GM15510 (cell line): ENCODE measurements around the gene PKNOX2.

Source experiments
- POLR2A ChIP-seq: IDR thresholded peaks from 3 replicates; pipeline ENCODE4 v1.6.1; 2011; ENCODE audit warnings: borderline replicate concordance; ENCODE audit not compliant: insufficient read length; ENCODE audit errors: extremely low read depth

PKNOX2 gene

DNA sequence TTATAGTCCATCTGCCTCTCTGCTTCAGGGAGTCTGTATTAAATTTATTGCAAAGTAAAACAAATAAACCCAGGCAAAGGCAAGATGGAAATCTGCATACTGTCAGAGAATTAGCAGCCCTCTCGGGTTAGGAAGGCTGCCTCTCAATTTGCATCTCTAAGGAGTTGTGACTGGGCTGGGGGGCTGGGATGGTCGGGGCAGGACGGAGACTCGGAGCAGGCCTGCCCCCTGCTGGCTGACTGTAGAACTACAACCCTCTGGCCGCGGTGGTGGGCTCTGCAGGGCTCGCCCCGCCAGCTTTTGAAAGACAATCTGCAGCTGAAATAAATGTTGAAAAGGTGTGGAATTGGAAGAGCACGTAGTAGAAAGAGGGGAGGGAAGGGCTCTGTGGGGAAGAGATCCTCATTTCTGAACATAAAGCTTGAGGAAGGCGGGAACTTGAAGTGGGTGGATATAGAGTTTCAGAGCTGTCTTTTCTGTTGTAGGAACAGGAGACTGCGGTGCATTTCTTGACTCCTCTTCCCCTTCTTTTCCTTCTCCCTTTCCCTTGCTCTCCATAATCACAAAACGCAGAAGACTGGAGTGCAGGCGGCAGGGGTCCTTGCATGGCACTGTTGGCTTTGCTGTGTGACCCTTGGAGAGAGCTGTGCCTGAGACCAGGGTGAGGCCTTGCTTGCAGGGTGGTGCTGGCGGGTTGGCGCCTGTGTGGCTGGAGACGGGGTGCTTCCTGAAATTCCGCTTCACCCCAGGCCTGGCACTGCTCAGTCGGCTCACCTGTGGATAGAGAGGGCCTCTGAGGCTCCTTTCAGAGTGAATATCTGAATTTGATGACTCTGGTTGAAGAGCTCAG, 22.6 kb upstream of the PKNOX2 start:
- no peak for TF ChIP-seq POLR2A

DNA sequence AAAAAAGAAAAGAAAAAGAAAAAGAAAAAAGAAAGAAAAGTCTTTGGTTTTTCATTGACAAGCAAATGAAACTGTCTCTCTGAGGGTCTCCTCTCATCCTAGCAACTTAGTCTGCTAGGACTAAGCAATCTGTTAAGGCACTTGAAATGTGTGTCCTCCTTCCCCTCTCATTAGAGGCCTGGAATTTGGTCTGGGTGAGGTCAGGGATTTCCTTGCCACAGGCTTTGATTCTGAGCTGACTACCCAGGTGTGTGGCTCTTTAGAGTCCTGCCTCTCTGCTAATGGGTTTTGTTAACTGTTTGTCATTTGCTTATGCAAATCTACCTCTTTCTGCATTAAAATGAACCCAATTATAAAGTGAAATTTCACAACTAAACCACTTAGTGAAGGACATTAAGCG, 18.3 kb upstream of the PKNOX2 start:
- no peak for TF ChIP-seq POLR2A

- TF ChIP-seq POLR2A: no peak
Measured at GRCh38 chr11:125147280-125147679, 17.3 kb upstream of the PKNOX2 start.

- TF ChIP-seq POLR2A: no peak
Measured at GRCh38 chr11:125148011-125148410, 16.5 kb upstream of the PKNOX2 start.

DNA sequence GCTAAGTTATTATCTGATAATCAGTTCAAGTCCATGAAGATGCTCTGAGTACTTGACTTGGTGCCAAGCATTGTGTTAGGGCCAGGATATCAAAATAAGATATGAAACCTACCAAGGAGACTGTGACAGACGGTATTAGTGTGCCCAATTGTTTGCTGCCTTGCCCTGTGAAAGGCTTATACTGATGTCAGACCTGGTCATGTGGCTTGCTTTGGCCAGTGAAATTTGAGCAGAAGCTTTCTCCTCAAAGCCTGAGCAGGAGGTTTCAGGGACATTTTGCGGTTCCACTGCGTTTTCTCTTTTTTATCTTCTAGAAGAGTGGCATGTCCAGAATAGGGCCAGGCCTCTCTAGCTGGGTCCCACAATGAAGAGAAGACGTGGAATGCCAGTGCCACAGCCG, 15.8 kb upstream of the PKNOX2 start:
- no peak for TF ChIP-seq POLR2A

DNA sequence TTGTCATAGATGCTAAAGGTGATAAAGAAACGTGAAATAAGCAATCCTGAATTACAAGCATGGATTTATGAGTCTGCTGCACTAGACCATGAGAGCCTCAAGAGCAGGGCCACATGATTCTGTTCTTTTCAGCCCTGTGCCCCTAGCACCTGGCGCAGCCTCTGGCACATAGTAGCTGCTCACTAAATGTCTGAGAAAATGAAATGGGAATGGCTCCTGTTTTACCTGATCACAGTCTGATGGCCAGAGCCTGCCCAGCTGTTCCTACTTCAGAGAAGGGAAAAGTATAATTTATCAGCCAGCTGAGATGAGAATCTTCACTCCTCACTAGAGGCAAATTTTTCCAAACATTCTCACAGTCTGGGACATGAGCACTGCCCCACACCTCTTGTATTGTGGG, 10.7 kb upstream of the PKNOX2 start:
- no peak for TF ChIP-seq POLR2A

GRCh38 chr11:125154378-125155099, 10.0 kb upstream of the PKNOX2 start:
- TF ChIP-seq POLR2A: no peak

DNA sequence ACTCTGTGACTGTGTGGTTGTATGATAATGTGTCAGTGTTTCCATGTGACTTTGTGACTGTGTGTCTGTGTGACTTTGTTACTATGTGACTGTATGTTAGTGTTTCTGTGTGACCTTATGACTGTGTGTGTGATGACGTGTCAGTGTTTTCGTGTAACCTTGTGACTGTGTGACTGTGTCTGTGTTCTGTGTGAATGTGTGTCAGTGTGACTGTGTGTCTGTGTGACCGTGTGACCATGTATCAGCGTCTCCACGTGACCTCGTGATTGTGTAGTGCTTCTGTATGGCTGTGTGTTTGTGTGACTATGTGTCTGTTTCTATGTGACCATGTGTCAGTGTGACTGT, 9.5 kb upstream of the PKNOX2 start:
- no peak for TF ChIP-seq POLR2A

DNA sequence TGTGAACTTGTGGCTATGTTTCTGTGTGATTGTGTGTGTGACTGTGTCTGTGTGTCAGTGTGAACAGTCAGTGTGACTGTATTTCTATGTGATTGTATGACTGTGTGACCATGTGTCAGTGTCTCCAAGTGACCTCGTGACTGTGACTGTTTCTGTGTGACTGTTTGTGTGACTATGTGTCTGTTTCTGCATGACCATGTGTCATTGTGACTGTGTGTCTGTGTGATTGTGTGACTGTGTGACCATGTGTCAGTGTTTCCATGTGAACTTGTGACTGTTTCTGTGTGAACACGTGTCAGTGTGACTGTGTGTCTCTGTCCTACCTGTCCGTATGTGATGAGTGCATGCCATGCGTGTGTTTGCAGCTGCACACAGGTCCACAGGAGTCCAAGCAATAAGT, 8.8 kb upstream of the PKNOX2 start:
- no peak for TF ChIP-seq POLR2A

DNA sequence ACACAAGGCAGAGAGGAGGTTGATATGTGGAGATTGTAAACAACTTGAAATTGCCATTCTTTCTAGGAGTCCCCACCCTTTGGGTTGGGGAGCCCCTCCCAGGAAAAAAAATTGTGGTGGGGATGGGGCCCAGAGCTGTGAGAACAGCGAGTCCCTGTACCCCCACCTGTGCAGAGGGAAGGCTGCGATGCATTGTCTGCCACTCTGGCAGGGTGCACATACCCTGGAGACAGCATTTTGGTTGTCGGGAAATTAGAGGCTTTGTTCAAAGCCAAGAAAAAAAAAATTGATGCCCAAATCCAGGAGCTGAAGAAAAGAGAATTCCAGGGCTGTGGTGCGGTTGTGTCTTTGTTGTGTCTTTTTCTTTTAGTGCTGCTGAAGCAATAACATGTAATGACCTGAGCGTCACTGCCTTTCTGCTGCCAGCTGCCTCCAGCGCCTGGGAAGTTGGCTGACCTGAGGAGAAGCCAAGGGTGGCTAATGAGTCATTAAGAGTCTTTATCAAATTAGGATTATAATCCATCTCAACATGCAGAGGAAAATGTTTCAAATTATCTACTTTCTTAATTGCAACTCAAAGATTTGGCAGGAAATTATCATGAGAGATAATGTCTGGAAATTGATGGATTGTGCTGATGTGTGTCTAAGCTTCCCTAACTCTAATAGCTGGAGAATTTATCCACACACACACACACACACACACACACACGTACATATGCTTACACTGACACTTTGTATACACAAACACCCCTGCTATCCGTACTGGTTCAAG, 8.0 kb upstream of the PKNOX2 start:
- no peak for TF ChIP-seq POLR2A

DNA sequence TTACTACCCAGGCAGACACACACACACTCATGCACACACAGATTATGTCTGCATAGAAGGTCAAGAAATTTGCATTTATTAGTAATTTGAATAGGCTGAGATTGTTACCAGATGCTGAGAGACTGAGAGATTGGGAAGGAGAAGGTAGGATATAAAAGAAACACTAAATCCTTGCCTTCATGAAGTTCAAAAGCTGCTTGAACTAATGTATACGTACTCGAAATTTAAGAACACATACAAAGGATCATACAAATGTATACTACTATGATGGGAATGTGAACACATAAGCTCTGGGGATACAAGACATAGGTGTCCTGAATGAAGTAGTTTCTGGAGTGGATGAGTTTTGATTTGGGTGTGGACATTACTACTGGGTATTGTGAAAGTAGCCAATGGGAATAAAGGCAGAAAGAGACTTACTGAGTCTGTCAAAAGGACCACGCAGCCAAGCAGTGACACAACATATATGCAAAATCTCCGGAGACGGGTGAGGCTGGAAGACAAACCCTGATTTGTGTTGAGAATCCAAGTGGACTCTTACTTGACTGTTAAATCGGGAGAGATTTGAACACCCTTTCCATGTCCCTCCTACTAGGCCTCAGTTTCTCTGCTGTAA, 7.3 kb upstream of the PKNOX2 start:
- TF ChIP-seq POLR2A: no peak

- no peak for TF ChIP-seq POLR2A
Measured at GRCh38 chr11:125157953-125158680, 6.4 kb upstream of the PKNOX2 start.

DNA sequence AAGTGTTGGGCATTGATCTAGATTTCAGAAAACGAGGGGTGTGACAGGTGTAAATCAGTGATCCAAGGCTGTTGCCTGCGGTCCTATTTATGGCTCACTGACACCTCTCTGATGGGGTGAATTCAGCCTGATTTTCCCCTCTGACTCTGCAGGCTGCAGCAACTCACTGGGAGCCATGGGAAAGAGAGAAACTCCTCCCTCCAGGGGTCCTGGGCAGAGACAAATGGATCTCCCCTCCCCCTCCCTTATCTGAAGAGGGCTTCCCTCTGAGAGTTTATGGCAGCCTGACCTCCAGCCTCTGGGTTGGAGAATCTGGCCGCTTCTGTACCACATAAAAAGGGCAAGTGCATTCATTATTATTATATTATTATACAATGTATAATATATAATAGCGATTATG, 1.8 kb upstream of the PKNOX2 start:
- no peak for TF ChIP-seq POLR2A

DNA sequence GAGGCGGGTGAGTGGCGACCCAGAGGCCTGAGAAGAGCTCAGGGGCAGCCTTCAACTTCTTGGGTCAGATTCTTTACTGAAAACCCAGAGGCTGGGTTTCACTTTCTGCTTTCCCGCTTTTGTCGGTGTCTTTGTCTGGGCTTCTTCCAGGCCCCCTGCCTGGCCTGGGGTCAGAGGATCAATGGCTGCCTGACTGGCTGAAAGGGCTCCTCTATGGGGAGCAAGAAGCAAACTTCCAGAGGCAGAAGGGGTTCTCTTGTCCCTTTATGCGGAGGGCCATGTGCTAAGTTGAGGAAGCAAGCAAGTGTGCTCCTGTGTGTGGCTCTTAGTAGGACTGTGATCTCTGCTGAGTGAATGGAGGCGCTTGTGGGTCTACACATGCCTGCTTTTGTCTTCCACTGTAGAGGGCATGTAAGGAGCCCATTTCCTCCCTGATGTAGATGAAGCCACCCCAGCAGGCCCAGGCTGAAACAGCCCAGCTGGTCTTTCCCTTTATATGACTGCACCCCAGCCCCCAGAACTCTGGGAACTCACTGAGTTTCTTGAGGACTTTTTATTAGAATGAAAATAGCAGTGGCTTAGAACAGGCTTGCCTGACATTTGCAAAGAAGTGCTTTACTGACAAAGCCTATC, 1.0 kb upstream of the PKNOX2 start:
- TF ChIP-seq POLR2A: no peak
